ENCODE results near the gene CLEC18B.
"Not testable (repeated sequence)": the region's sequence is repeated elsewhere in the genome, so short reads cannot be mapped to it uniquely, and the experiment has no call there.

DNA sequence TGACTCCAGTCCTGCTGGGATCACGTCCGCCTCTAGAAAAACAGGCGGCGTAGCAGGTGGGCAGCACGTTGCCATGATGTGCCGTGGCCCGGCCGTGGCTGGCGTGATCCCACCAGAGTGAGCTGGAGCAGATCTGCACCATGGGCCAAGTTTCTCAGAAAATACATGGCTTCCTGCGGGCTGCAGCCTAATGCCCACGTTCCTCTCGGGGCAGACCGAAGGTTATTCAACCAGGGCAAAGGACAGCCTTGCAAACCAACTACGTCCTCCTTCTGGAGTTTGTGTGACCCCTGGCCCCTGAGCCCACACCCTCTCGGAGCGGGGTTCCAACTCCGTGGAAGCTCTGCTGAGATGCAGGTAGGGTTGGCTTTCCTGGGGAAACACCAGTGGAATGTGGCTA lies 808 bp upstream of the CLEC18B start:
- TF ChIP-seq, protein P1, sequence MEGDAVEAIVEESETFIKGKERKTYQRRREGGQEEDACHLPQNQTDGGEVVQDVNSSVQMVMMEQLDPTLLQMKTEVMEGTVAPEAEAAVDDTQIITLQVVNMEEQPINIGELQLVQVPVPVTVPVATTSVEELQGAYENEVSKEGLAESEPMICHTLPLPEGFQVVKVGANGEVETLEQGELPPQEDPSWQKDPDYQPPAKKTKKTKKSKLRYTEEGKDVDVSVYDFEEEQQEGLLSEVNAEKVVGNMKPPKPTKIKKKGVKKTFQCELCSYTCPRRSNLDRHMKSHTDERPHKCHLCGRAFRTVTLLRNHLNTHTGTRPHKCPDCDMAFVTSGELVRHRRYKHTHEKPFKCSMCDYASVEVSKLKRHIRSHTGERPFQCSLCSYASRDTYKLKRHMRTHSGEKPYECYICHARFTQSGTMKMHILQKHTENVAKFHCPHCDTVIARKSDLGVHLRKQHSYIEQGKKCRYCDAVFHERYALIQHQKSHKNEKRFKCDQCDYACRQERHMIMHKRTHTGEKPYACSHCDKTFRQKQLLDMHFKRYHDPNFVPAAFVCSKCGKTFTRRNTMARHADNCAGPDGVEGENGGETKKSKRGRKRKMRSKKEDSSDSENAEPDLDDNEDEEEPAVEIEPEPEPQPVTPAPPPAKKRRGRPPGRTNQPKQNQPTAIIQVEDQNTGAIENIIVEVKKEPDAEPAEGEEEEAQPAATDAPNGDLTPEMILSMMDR (IDR thresholded peaks at IDR 0.05) = not testable (repeated sequence)
- not testable (repeated sequence) for TF ChIP-seq POLR2A, EP300 (IDR thresholded peaks at IDR 0.05)

Data from ovary (tissue), 3 donors.